GM21447 (cell line): ENCODE results near the gene RUNX3.
"Not testable (repeated sequence)": the region's sequence is repeated elsewhere in the genome, so short reads cannot be mapped to it uniquely, and the experiment has no call there.

Source experiments
- ATAC-seq: cut with Tn5 transposase; IDR thresholded peaks from one replicate; pipeline ENCODE4 v1.9.1; 2021; ENCODE audit not compliant: unreplicated experiment

RUNX3 gene

DNA sequence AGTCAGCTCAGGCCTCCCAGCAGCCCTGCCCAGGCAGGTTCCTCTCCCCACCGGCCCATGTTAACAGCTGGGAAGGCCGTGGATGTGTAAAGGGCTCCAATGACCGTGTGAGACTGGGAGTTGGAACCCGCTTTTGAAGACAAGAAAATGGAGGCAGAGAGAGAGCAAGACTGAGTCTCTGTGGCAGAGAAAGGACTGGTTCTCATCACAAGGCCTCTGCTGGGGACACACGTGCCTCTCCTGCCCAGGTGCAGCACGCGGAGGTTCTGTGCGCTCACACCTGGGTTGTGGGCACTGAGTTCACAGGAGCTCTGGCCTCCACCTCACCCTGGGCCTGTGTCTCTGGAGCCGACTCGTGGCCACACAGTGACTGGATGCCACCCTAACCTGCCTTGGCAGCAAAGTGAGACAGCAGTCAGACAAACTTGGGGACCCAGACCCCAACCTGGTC lies 27.0 kb downstream of the RUNX3 start:
- ATAC-seq: no peak

DNA sequence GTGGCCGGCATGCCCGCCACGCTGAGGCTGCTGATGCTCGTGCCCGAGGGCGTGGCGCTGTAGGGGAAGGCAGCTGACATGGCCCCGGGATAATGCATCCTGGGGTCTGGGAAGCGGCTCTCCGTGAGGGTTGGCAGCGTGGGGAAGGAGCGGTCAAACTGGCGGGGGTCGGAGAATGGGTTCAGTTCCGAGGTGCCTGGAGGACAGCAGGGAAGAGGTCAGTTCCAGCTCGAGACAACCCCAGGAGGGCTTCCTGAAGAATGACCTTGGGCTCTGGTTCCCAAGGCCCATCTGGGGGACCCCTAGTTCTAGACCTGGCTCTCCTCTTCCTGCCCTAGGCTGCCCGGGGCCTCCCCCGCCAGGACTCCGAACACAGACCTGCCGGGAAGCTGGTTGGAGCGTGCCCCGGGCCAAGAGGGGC lies 27.6 kb downstream of the RUNX3 start:
- no peak for ATAC-seq

DNA sequence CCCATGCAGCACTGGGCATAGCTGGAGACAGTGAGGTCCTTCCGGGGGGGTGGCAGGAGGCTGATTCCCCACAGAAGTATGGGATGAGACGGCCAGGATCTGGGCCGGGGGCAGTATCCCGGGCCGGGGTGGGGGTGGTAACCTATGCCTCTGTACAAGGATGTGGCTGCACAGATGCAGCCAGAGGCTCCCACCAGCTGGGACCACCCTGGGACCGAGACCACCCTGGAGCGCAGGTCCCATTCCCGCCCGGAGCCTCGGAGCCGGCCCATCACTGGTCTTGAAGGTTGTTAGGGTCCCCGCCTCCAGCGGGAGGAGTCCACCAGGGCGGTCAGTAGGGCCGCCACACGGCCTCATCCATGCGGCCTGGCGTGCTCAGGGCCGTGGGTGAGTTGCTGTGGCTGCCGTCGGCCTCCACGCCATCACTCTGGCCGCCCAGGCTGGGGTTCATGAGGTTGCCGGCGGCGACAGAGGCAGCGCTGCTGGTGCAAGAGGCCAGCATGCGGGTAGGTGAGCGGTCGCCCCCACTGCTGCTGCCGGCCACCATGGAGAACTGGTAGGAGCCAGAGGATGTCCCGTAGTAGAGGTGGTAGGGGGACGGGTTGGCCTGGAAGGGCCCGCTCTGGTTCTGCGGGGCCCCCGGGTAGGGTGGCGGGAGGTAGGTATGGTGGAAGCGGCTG lies 28.1 kb downstream of the RUNX3 start:
- ATAC-seq: no peak

DNA sequence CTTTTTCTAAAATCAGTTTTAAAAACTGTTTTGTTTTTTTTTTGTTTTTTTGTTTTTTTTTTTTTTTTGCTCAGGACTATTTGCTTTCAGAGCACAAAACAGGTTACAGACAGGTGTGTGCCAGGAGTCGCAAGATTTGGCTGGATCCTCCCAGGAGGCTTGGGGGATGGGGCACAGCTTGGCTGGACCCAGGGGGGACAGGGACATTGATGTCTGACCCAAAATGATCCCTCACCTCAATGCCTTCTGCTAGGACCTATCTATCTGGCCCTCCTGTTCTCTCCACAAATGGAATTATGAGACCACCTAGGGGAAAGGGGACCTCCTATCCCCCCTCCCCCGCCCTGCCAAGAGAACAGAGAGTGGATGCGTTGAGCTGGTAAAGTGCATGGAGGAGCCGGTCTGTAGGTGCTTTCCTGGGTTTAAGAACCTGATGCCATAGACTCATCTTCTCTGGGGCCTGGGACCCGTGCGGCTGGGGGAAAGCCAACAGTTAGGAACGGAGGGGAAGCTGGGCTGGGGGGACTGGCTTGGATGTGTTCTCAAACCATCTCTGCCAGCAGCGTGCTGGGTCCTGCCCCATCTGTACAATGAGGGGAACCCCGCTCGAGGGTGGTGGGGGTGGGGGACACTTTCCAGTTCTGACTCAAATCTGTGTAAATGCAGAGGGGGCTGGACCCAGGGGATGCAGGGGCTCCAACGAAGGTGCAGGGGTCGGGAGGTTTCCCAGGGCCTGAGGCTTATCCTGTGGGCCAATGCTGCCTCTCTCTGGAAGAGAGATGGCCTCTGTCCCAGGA lies 28.9 kb downstream of the RUNX3 start:
- ATAC-seq: no peak

DNA sequence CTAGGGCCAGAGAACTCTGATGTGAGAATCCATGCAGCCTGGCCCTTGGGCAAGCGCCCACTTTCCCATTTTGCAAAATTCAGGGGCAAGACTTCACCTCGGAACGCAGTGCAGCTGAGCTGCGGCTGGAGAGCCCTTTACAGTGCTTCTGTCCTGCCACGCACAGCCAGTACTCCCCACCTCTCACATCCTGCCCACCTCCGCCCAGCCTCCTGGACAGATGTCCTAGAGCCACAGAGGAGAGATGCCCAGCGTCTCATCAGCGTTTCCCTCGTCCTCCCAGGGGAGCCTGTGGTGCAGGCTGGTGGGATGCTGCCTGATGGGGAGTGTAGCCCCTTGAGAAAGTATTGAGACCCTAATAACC lies 29.6 kb downstream of the RUNX3 start:
- ATAC-seq: no peak

DNA sequence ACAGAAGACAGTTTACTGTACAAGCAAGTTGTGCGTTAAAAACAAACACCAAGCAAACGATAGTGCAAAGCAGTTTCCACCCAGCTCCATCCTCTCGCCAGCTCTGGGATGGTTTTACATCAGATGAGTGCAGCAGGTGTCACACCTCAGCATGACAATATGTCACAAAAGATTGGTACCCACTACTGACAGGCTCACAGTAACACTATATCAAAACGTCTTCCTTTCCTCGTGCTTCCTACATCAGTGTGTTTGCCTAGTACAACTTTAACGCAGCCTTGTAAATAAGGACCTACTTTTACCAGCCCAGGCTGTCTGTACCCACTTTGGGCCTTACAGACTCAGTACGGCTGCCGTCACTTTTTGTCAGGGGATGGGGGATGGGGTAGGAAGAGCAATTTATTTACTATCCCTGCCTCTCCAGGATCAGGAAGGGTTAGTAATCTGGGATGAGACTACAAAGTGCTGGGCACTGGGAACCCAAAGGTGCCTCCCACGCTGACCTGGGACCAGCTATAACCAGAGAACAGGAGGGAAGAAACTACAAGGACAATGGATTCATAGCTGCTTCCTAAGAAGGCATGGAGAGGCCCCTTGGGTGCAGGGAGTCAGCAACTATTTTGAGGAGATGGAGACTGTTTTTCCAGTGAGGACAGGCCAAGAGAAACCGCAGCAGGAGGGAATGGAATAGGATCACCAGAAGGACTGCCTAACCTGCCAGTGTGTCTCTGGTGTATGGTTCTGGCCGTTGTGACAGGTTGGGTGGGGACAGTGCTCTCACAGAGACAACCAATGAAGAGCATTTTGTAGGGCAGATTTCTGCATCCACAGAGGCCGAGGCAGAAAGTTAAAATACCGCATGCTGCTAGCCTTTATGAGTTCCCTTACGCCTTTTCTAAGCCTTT lies 30.2 kb downstream of the RUNX3 start:
- ATAC-seq: no peak

DNA sequence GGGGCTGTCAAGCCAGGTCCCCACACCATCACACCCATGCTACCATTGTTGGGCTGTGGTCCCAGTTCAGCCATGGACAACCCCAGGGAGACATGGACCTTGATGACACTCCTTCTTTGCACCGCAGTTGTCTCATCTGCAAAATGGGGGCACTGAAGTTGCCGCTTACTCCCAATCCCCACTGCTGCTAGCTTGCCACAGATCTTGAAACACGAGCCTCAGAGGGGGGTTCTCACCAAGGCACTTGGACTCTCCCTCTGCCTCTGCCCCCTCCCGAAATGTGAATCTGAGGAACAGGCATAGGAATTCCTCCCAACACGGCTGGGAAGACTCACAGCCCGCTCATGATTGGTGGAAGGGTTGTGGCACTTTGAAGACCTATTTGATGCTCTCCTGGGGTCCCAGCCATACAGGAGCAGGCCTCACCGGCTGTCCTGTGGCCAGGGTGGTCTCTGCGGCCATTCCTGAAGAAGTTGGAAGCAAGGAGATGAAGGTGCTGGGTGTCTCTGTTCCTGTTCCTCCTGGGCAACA lies 31.1 kb downstream of the RUNX3 start:
- ATAC-seq: no peak

DNA sequence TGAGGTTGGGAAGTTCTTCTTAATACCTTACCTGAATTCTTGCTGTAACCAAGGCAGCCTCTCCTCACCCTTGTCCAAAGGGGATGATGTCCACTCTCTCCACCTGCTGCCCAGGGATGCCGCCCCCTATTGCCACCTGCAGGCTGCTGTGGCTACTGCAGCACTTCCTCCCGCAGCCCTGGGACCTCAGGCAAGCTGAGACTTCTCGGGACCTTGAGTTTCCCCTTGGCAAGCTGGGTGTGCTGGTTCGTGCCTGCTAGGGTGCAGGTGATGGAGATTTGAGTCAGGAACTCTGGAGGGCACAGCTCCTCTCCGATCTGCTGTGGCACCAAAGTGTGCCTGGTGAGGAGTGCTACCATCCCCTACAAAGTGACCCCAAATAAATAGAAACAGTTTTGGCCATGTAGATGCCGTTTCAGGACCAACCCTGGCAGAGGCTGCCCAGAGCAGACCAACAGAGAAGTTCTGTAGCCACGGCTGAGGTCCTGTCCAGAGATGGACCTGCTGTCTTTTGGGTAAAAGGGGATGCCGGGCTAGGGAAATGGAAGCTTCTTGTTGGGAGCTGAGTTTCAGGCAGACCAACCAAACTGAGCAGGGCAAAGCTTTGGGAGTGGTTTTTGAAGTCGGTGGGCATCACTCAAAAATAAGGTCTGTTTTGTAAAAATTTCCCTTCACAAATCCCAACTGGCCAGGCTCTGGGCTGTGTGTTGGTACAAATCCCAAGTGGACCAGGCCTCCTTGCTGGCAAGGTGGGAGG lies 31.7 kb downstream of the RUNX3 start:
- no peak for ATAC-seq

DNA sequence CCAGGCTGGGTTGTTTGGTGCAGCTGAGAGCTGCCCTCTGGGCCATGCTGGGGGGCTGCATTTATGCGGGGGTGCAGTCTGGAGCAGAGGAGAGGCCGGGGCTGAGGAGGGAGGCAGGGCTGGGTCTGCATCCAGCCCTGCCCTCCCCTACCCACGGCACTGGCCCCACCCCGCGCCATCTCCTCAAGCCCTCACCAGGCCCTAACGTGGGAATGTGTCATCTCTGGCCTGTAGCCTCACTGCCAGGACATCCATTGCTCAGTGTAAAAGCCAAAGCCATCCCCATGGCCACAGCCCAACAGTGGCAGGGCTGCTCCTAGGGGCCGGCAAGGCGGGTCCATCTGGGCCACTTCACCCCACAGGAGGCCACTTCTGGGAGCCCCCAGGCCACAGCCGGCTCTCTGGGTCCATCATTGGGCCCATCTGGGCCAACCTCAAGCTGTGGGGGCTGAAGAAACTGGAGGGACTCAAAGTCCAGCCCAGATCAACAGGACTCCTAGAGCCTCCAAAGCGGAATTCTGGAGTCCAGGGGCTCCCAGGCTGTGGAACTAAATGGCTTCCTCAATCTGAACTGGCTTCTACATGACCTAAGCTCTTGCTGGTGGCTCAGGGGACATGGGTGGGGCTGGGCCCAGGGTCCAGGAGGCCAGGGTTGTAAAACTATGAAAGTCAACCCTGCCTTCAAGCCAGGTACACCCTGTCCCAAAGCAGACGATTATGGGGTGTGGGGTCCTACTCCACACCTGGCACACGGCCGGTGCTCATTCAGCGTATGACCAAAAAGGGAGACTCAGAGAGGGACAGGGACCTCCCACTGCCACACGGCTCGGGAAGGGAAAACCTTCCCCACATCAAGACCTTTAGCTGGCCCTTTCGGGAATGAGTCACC lies 32.6 kb downstream of the RUNX3 start:
- ATAC-seq: no peak

DNA sequence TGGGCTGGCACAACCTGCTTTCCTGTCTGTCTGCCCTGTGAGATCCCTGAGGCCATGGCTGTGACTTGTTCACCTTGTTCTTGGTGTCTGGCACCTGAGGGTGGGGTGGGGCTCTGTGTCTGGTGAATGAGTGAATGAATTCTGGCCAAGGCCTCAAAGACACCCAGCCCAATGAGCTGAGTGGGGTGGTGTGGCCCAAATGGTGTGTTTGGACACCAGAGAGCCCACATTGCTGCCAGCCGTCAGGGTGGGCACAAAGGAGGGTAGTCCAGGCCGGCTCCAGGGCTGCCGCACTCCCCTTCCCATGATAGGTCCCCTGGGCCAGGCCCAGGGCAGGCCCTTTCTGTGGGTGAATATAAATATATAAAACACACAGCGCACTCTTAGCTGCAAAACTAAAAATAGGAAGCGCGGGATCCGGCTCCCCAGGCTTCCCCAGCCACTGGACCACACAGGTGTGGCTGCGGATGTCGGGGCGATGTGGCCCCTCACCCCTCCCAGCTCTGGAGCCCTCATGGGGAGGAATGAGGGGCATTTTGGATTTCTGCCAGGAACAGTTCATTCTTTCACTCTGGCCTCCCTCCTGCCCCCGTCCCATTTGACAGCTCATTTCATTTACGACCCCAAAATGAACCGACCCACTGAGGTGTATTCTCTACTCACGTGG lies 33.3 kb downstream of the RUNX3 start:
- ATAC-seq: no peak

DNA sequence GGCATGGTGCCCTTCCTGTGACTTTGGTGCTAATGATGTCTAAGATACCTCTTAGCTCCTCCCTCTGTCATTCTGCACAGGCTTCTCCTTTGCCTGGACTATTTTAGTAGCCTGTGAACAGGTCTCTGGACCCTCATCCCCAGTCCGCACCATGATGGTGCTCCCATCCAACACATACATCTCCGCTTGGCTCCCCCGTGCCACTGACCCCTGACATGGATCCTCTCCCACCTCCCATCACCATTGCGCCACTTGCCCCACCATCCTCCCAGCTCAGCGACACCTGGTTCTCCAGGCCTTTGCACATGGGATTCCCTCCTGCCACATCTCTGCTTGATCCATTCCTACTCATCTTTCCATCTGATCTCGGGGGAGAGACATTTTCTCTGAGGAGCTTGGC lies 33.9 kb downstream of the RUNX3 start:
- no peak for ATAC-seq

DNA sequence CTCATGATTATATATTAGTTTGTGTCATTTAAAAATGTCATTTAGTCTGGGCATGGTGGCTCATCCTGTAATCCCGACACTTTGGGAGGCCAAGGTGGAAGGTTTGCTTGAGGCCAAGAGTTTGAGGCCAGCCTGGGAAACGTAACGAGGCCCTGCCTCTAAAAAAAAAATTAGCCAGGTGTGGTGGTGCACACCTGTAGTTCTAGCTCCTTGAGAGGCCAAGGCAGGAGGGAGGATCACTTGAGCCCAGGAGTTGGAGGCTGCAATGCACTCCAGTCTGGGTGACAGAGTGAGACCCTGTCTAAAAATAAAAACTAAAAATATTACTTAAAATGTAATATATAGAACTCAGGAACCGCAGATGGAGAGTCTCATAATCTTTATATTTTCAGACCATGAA lies 34.6 kb downstream of the RUNX3 start:
- no peak for ATAC-seq

DNA sequence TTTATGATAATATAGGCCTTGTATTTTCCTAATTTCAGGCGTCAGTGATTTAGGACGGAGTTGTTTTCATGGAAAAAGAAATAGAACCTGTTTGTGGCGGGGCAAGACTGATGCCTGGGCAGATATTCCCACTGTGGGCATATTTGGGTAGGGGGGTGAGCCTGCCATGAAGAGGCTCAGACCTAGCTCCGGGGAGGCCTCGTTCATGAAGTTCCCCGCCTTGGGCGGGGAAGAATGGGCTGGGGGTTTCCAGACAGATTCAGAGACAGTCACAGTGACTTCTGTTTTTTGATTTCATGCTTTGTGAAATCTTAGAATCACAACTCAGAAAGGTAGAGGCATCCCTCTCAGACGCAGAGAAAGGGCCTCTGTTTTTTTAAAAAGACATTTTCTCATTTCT lies 36.1 kb downstream of the RUNX3 start:
- no peak for ATAC-seq

DNA sequence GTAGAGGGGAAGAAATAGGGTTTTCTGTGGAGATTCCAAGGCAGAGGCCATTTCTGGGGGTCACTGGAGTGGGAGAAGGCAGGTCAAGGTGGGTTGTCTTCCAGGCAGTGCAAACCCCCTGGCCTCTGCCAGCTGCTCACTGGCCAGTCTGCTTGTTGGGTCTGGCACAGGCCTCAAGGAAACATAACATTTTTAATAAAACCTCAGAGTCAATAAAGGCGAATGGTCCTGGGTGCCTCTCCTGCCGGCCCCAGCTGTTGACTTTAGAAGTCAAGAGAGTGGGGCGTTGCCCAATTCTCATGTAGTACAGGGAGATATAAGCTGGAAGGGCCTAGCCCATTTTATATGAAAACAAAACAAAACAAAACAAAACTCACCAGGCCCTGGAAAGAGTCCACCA lies 36.6 kb downstream of the RUNX3 start:
- ATAC-seq: no peak

DNA sequence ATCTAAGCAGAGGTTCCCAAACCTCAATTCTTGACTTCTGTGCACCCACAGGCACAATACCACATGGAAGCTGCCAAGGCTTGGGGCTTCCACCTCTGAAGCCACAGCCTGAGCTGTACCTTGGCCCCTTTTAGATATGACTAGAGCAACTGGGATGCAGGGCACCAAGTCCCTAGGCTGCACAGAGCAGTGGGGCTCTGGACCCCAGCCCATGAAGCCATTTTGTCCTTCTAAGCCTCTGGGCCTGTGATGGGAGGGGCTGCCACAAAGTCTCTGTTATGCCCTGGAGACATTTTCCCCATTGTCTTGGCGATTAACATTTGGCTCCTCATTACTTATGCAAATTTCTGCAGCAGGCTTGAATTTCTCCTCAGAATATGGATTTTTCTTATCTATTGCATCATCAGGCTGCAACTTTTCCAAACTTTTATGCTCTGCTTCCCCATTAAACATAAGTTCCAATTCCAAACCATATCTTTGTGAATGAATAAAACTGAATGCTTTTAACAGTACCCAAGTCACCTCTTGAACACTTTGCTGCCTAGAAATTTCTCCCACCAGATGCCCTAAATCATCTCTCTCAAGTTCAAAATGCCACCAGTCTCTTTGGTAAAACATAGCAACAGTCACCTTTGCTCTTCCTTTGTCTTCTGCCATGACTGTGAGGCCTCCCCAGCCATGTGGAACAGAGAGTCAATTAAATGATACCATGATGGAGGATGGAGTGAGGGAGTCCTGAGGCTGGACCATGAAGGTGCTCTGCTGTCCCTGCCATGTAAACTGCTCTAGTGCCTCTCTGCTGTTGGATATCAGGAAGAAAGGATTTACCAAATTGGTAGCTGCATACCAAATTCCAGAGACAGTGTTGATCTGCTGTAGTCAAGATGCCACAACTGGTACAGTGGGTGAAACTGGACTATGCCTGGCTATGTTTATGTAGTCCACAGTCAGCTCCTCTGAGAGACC lies 37.6 kb downstream of the RUNX3 start:
- ATAC-seq: no peak

DNA sequence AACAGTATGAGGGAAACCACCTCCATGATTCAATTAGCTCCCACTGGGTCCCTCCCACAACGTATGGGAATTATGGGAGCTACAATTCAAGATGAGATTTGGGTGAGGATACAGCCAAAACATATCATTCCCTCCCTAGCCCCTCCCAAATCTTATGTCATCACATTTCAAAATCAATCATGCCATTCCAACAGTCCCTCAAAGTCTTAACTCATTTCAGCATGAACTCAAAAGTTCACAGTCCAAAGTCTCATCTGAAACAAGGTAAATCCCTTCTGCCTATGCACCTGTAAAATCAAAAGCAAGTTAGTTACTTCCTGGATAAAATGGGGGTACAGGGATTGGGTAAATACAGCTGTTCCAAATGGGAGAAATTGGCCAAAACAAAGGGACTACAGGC lies 38.7 kb downstream of the RUNX3 start:
- not testable (repeated sequence) for ATAC-seq

DNA sequence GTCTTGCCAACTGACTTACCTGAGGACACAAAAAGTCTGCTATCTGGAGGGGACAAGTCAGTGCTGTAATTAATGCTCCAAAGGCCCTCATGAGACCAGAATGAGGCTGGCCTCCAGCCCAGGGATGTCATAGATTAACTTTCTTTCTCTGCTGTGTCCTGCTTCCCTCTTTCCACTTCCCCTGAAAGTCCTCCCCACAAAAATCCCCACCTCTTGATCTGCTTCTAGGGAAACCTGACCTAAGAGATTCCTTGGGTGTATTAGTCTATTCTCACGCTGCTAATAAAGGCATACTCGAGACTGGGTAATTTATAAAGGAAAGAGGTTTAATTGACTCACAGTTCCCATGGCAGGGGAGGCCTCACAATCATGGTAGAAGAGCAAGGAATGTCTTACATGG lies 39.2 kb downstream of the RUNX3 start:
- ATAC-seq: no peak
